Effector memory CD4-positive, alpha-beta T cell (primary cell): ENCODE measurements around the gene MDFIC2.

Experiments
- DNase-seq, 3 donors: peaks; one replicate each; pipeline ENCODE4 v3.0.0-alpha.2; 2020
- H3K27ac ChIP-seq: 2 replicates; pipeline ENCODE4 v1.7.0; 2013; ENCODE audit warnings: mild to moderate bottlenecking, low read length, moderate library complexity; ENCODE audit not compliant: insufficient read depth, poor library complexity, severe bottlenecking
- H3K27me3 ChIP-seq: replicated peaks from 2 replicates; pipeline ENCODE4 v1.7.0; 2013; ENCODE audit warnings: mild to moderate bottlenecking, low read length; ENCODE audit not compliant: insufficient read depth, control insufficient read depth, poor library complexity, severe bottlenecking
- H3K36me3 ChIP-seq: 2 replicates; pipeline ENCODE4 v1.7.0; 2013; ENCODE audit warnings: mild to moderate bottlenecking, low read length, moderate library complexity; ENCODE audit not compliant: control insufficient read depth, insufficient read depth
- H3K4me1 ChIP-seq: 2 replicates; pipeline ENCODE4 v1.7.0; 2013; ENCODE audit warnings: low read length, mild to moderate bottlenecking; ENCODE audit not compliant: control insufficient read depth, insufficient read depth, poor library complexity, severe bottlenecking
- H3K4me3 ChIP-seq: 2 replicates; pipeline ENCODE4 v1.7.0; 2013; ENCODE audit warnings: low read length, low read depth, mild to moderate bottlenecking; ENCODE audit not compliant: insufficient read depth, poor library complexity, severe bottlenecking
- H3K9me3 ChIP-seq: 2 replicates; pipeline ENCODE4 v1.7.0; 2013; ENCODE audit warnings: mild to moderate bottlenecking, low read length, moderate library complexity; ENCODE audit not compliant: control insufficient read depth

MDFIC2 gene

GRCh38 chr3:70186221-70186620 is 126.2 kb downstream of the MDFIC2 start:
- Histone ChIP-seq H3K27ac (no peak overlapping the region), H3K36me3 (no peaks in the 10 kb centered on the region)
- no peak for DNase-seq

GRCh38 chr3:70185661-70186060 is 126.8 kb downstream of the MDFIC2 start:
- H3K9me3 ChIP-seq = no peaks in the 10 kb centered on the region
- no peaks in the 10 kb centered on the region for H3K4me1 ChIP-seq
- no peak overlapping the region for H3K4me3 ChIP-seq
- no peak overlapping the region for H3K27ac ChIP-seq
- no peak for DNase-seq
- H3K27me3 ChIP-seq = no peaks in the 10 kb centered on the region
- H3K36me3 ChIP-seq = no peaks in the 10 kb centered on the region

More at GRCh38 chr3:70186221-70186620, 126.2 kb downstream of the MDFIC2 start:
- Histone ChIP-seq H3K4me1 (no peaks in the 10 kb centered on the region), H3K9me3 (no peaks in the 10 kb centered on the region), H3K4me3 (no peak overlapping the region), H3K27me3 (no peaks in the 10 kb centered on the region)

- Histone ChIP-seq H3K27ac (no peak overlapping the region), H3K4me1 (no peaks in the 10 kb centered on the region), H3K4me3 (no peak overlapping the region), H3K36me3 (no peaks in the 10 kb centered on the region), H3K27me3 (no peaks in the 10 kb centered on the region), H3K9me3 (no peaks in the 10 kb centered on the region)
- no peak for DNase-seq
These were observed 128.5 kb downstream of the MDFIC2 start for GRCh38 chr3:70183781-70184504.

GRCh38 chr3:70182166-70182565 is 130.3 kb downstream of the MDFIC2 start:
- Histone ChIP-seq H3K27me3 (no peaks in the 10 kb centered on the region), H3K4me1 (no peaks in the 10 kb centered on the region), H3K36me3 (no peaks in the 10 kb centered on the region), H3K9me3 (no peaks in the 10 kb centered on the region), H3K4me3 (no peak overlapping the region), H3K27ac (no peak overlapping the region)
- no peak for DNase-seq

- Histone ChIP-seq H3K27ac (no peak overlapping the region), H3K9me3 (no peaks in the 10 kb centered on the region), H3K36me3 (no peaks in the 10 kb centered on the region), H3K27me3 (no peaks in the 10 kb centered on the region), H3K4me1 (no peaks in the 10 kb centered on the region), H3K4me3 (no peak overlapping the region)
- no peak for DNase-seq
These were observed 131.8 kb downstream of the MDFIC2 start for GRCh38 chr3:70180664-70181063.

GRCh38 chr3:70179111-70179510 is 133.3 kb downstream of the MDFIC2 start:
- no peaks in the 10 kb centered on the region for H3K36me3 ChIP-seq
- no peak for DNase-seq
- H3K27ac ChIP-seq = no peak overlapping the region
- H3K4me3 ChIP-seq = no peak overlapping the region
- no peaks in the 10 kb centered on the region for H3K4me1 ChIP-seq
- H3K27me3 ChIP-seq = no peaks in the 10 kb centered on the region
- H3K9me3 ChIP-seq = no peaks in the 10 kb centered on the region

- Histone ChIP-seq H3K36me3 (no peaks in the 10 kb centered on the region), H3K9me3 (no peaks in the 10 kb centered on the region), H3K27me3 (no peaks in the 10 kb centered on the region), H3K4me1 (no peaks in the 10 kb centered on the region), H3K27ac (no peak overlapping the region), H3K4me3 (no peak overlapping the region)
- DNase-seq = no peak
These were observed 134.4 kb downstream of the MDFIC2 start for GRCh38 chr3:70177881-70178645.

- no peaks in the 10 kb centered on the region for H3K36me3 ChIP-seq
- no peak overlapping the region for H3K4me3 ChIP-seq
- H3K27me3 ChIP-seq = no peaks in the 10 kb centered on the region
- no peaks in the 10 kb centered on the region for H3K4me1 ChIP-seq
- no peak overlapping the region for H3K27ac ChIP-seq
- H3K9me3 ChIP-seq = no peaks in the 10 kb centered on the region
- no peak for DNase-seq
These were observed 136.2 kb downstream of the MDFIC2 start for GRCh38 chr3:70176224-70176623.

GRCh38 chr3:70156808-70157207 is 155.6 kb downstream of the MDFIC2 start:
- Histone ChIP-seq H3K4me1 (no peaks in the 10 kb centered on the region), H3K27ac (no peak overlapping the region), H3K27me3 (no peaks in the 10 kb centered on the region), H3K9me3 (no peaks in the 10 kb centered on the region), H3K4me3 (no peak overlapping the region), H3K36me3 (no peaks in the 10 kb centered on the region)
- DNase-seq = no peak

GRCh38 chr3:70150599-70150998 is 161.8 kb downstream of the MDFIC2 start:
- no peak for DNase-seq
- Histone ChIP-seq H3K36me3 (no peaks in the 10 kb centered on the region), H3K4me3 (no peak overlapping the region), H3K9me3 (no peaks in the 10 kb centered on the region), H3K27ac (no peak overlapping the region), H3K27me3 (no peaks in the 10 kb centered on the region), H3K4me1 (no peaks in the 10 kb centered on the region)
